Peyer's patch (tissue), 4 donors: ENCODE data around the gene PDZD2. TPM values are rescaled to one million over a fixed set of nuclear protein-coding genes. Genes with fewer than 3 reads are reported as not detected.

Source experiments
- DNase-seq, 3 donors: peaks; one replicate each; pipeline ENCODE4 v3.0.0-alpha.2; 2017 to 2019
- H3K27ac ChIP-seq, 4 donors: fragments of 200-600 bp; sonication (generic); one replicate each; pipeline ENCODE4 v1.5.1; 2016 to 2019
- H3K27me3 ChIP-seq, 2 donors: fragments of 200-600 bp; sonication (generic); one replicate each; pipeline ENCODE4 v1.5.1; 2019
- H3K36me3 ChIP-seq, 3 donors: fragments of 200-600 bp; sonication (generic); one replicate each; pipeline ENCODE4 v1.5.1; 2016 to 2019
- H3K4me1 ChIP-seq, 4 donors: fragments of 200-600 bp; sonication (generic); one replicate each; pipeline ENCODE4 v1.5.1; 2016 to 2019
- H3K4me3 ChIP-seq, 4 donors: fragments of 200-600 bp; sonication (generic); 1 replicate in 3 of 4; 2 replicates in 1 of 4; pipeline ENCODE4 v1.5.1; 2016 to 2019; ENCODE audit warnings: mild to moderate bottlenecking in 1 of 4
- H3K9me3 ChIP-seq, 4 donors: fragments of 200-600 bp; sonication (generic); one replicate each; pipeline ENCODE4 v1.5.1; 2016 to 2019; ENCODE audit warnings: mild to moderate bottlenecking in 1 of 4
- CTCF ChIP-seq, 6 experiments: fragments of 450-650 bp in 4 of 6; fragments of 200-600 bp in 2 of 6; sonication (generic) in 1 of 6; IDR thresholded peaks; one replicate each; pipeline ENCODE4 v1.5.1; 2017 to 2019; ENCODE audit warnings: antibody characterized with exemption in 6 of 6, mild to moderate bottlenecking in 3 of 6, moderate library complexity in 1 of 6
- POLR2A ChIP-seq, 2 donors: fragments of 450-650 bp; IDR thresholded peaks; one replicate each; pipeline ENCODE4 v1.5.1; 2017; ENCODE audit warnings: antibody characterized with exemption in 2 of 2, mild to moderate bottlenecking in 2 of 2, moderate library complexity in 2 of 2
- total RNA-seq, 4 donors: library from RNA; depleted of rRNA; stranded (reverse); fragments of >200 nt; gene quantifications; one replicate each; pipeline ENCODE4 v1.1.0, GENCODE V29; 2016

Gene PDZD2
- total RNA-seq, 4 donors from 2014 or later, result 0.53 to 7.4 (median 3.0) TPM

GRCh38 chr5:31954091-31954490, 315.2 kb downstream of the PDZD2 start:
- H3K9me3 ChIP-seq, result no peaks in the 10 kb centered on the region
- no peaks in the 10 kb centered on the region for H3K36me3 ChIP-seq
- H3K27ac ChIP-seq, result no peak overlapping the region
- no peaks in the 10 kb centered on the region for H3K27me3 ChIP-seq
- TF ChIP-seq CTCF (IDR thresholded peaks at IDR 0.05) (no peak), POLR2A (IDR thresholded peaks at IDR 0.05) (no peak)
- H3K4me3 ChIP-seq, result no peak overlapping the region
- H3K4me1 ChIP-seq, result no peaks in the 10 kb centered on the region
- DNase-seq, result no peak

GRCh38 chr5:31957151-31957550, 318.2 kb downstream of the PDZD2 start:
- H3K4me1 ChIP-seq, result no peaks in the 10 kb centered on the region
- H3K9me3 ChIP-seq, result no peaks in the 10 kb centered on the region
- DNase-seq, result no peak
- no peak overlapping the region for H3K27ac ChIP-seq
- H3K36me3 ChIP-seq, result no peaks in the 10 kb centered on the region
- no peak for TF ChIP-seq POLR2A (IDR thresholded peaks at IDR 0.05)
- TF ChIP-seq CTCF (IDR thresholded peaks at IDR 0.05), result no peak
- no peaks in the 10 kb centered on the region for H3K27me3 ChIP-seq
- H3K4me3 ChIP-seq, result no peak overlapping the region

- Histone ChIP-seq H3K27me3 (no peaks in the 10 kb centered on the region), H3K36me3 (no peaks in the 10 kb centered on the region), H3K4me1 (peaks cover 0 to 8% (median 0%) of the 10 kb centered on the region in 4 donors), H3K4me3 (no peak overlapping the region), H3K9me3 (no peaks in the 10 kb centered on the region), H3K27ac (no peak overlapping the region)
- TF ChIP-seq CTCF (IDR thresholded peaks at IDR 0.05) (no peak), POLR2A (IDR thresholded peaks at IDR 0.05) (no peak)
- no peak for DNase-seq
Measured at GRCh38 chr5:31962351-31962751, 323.4 kb downstream of the PDZD2 start.

GRCh38 chr5:31962871-31963307, 324.0 kb downstream of the PDZD2 start:
- TF ChIP-seq CTCF (IDR thresholded peaks at IDR 0.05) (no peak), POLR2A (IDR thresholded peaks at IDR 0.05) (no peak)
- DNase-seq, result no peak
- H3K4me1 ChIP-seq, result peaks cover 0 to 8% (median 0%) of the 10 kb centered on the region in 4 donors
- H3K27ac ChIP-seq, result no peak overlapping the region
- H3K36me3 ChIP-seq, result no peaks in the 10 kb centered on the region
- H3K27me3 ChIP-seq, result no peaks in the 10 kb centered on the region
- no peak overlapping the region for H3K4me3 ChIP-seq
- no peaks in the 10 kb centered on the region for H3K9me3 ChIP-seq

- DNase-seq, result no peak
- H3K36me3 ChIP-seq, result no peaks in the 10 kb centered on the region
- no peaks in the 10 kb centered on the region for H3K27me3 ChIP-seq
- H3K9me3 ChIP-seq, result no peaks in the 10 kb centered on the region
- no peak overlapping the region for H3K27ac ChIP-seq
- peaks cover 0 to 8% (median 0%) of the 10 kb centered on the region in 4 donors for H3K4me1 ChIP-seq
- H3K4me3 ChIP-seq, result no peak overlapping the region
- TF ChIP-seq CTCF (IDR thresholded peaks at IDR 0.05) (no peak), POLR2A (IDR thresholded peaks at IDR 0.05) (no peak)
Measured at GRCh38 chr5:31963358-31964006, 324.6 kb downstream of the PDZD2 start.

- no peaks in the 10 kb centered on the region for H3K27me3 ChIP-seq
- no peak overlapping the region for H3K27ac ChIP-seq
- no peak overlapping the region for H3K4me3 ChIP-seq
- peaks cover 0 to 8% (median 0%) of the 10 kb centered on the region in 4 donors for H3K4me1 ChIP-seq
- no peak for DNase-seq
- H3K36me3 ChIP-seq, result no peaks in the 10 kb centered on the region
- TF ChIP-seq POLR2A (IDR thresholded peaks at IDR 0.05), result no peak
- no peak for TF ChIP-seq CTCF (IDR thresholded peaks at IDR 0.05)
- H3K9me3 ChIP-seq, result no peaks in the 10 kb centered on the region
Measured at GRCh38 chr5:31964007-31964360, 325.1 kb downstream of the PDZD2 start.
